ENCODE measurements around the gene MYH16.

GRCh38 chr7:99305473-99306260 is 33.0 kb downstream of the MYH16 start:
- TF ChIP-seq, protein P1, sequence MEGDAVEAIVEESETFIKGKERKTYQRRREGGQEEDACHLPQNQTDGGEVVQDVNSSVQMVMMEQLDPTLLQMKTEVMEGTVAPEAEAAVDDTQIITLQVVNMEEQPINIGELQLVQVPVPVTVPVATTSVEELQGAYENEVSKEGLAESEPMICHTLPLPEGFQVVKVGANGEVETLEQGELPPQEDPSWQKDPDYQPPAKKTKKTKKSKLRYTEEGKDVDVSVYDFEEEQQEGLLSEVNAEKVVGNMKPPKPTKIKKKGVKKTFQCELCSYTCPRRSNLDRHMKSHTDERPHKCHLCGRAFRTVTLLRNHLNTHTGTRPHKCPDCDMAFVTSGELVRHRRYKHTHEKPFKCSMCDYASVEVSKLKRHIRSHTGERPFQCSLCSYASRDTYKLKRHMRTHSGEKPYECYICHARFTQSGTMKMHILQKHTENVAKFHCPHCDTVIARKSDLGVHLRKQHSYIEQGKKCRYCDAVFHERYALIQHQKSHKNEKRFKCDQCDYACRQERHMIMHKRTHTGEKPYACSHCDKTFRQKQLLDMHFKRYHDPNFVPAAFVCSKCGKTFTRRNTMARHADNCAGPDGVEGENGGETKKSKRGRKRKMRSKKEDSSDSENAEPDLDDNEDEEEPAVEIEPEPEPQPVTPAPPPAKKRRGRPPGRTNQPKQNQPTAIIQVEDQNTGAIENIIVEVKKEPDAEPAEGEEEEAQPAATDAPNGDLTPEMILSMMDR (IDR thresholded peaks at IDR 0.05; ENCODE audit: low read depth, low read length, missing input control), result no peak
- TF ChIP-seq ZBTB33 (IDR thresholded peaks at IDR 0.05) (no peak), ATF3 (IDR thresholded peaks at IDR 0.05) (no peak), RXRA (IDR thresholded peaks at IDR 0.05) (no peak), YY1 (IDR thresholded peaks at IDR 0.05) (no peak), HNF4A (conservative IDR thresholded peaks at IDR 0.05) (no peak), TAF1 (conservative IDR thresholded peaks at IDR 0.05) (no peak), GABPA (IDR thresholded peaks at IDR 0.05 in 1 of 2, conservative IDR thresholded peaks at IDR 0.05 in 1 of 2) (no peak), JUND (IDR thresholded peaks at IDR 0.05) (no peak), EGR1 (IDR thresholded peaks at IDR 0.05; ENCODE audit: low read depth in 2 of 2) (no peak), SP1 (IDR thresholded peaks at IDR 0.05) (no peak), FOXA1 (IDR thresholded peaks at IDR 0.05) (no peak)
- TF ChIP-seq, protein P2, sequence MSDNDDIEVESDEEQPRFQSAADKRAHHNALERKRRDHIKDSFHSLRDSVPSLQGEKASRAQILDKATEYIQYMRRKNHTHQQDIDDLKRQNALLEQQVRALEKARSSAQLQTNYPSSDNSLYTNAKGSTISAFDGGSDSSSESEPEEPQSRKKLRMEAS (IDR thresholded peaks at IDR 0.05), result no peak
- TF ChIP-seq, protein P3, sequence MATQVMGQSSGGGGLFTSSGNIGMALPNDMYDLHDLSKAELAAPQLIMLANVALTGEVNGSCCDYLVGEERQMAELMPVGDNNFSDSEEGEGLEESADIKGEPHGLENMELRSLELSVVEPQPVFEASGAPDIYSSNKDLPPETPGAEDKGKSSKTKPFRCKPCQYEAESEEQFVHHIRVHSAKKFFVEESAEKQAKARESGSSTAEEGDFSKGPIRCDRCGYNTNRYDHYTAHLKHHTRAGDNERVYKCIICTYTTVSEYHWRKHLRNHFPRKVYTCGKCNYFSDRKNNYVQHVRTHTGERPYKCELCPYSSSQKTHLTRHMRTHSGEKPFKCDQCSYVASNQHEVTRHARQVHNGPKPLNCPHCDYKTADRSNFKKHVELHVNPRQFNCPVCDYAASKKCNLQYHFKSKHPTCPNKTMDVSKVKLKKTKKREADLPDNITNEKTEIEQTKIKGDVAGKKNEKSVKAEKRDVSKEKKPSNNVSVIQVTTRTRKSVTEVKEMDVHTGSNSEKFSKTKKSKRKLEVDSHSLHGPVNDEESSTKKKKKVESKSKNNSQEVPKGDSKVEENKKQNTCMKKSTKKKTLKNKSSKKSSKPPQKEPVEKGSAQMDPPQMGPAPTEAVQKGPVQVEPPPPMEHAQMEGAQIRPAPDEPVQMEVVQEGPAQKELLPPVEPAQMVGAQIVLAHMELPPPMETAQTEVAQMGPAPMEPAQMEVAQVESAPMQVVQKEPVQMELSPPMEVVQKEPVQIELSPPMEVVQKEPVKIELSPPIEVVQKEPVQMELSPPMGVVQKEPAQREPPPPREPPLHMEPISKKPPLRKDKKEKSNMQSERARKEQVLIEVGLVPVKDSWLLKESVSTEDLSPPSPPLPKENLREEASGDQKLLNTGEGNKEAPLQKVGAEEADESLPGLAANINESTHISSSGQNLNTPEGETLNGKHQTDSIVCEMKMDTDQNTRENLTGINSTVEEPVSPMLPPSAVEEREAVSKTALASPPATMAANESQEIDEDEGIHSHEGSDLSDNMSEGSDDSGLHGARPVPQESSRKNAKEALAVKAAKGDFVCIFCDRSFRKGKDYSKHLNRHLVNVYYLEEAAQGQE (IDR thresholded peaks at IDR 0.05), result no peak
